ENCODE results near the gene NEU4.

NEU4 gene

GRCh38 chr2:241865957-241866789, 57.2 kb downstream of the NEU4 start:
- no peak for DNase-seq (ENCODE audit: low read depth)
